HepG2 (cell line): ENCODE data around the gene RPL38. TPM values are rescaled to one million over a fixed set of nuclear protein-coding genes. Genes with fewer than 3 reads are reported as not detected.

Experiments used
- ATAC-seq: fragments of 200-7000 bp; cut with Tn5 transposase; 3 replicates; pipeline ENCODE4 v1.9.1; 2020; ENCODE audit warnings: mild to moderate bottlenecking, moderate library complexity
- BruUV-seq: library from RNA; stranded (reverse); fragments of 400-500 nt; replicated peaks from 2 replicates; lab custom pipeline; 2021; lab: Mats Ljungman, UMichigan
- CTCF ChIA-PET: fragments of 300-600 bp; formaldehyde crosslinking; extraction: SDS; loops from one replicate; lab custom pipeline; 2021; ENCODE audit warnings: low total read pairs, inconsistent platforms, low intra/inter-chr PET ratio; lab: Yijun Ruan, JAX
- POLR2A ChIA-PET: fragments of 350-600 bp; sonication (Branson Sonifier 250); formaldehyde crosslinking; loops from one replicate; lab custom pipeline; 2020; ENCODE audit warnings: antibody characterized with exemption, inconsistent platforms; lab: Yijun Ruan, JAX
- DNase-seq: peaks from one replicate; pipeline ENCODE4 v3.0.0-alpha.2; 2015; ENCODE audit warnings: low spot score
- FAIRE-seq: peaks from 3 replicates; lab custom pipeline; 2011; peaks lifted over from hg19 to GRCh38; lab: Jason Lieb, UNC
- H2AFZ ChIP-seq: one replicate; pipeline ENCODE4 v1.6.1; 2011; ENCODE audit warnings: low read length, inconsistent platforms
- H3K27ac ChIP-seq: fragments of 300-600 bp; 3 replicates; pipeline ENCODE4 v1.8.0; 2011; ENCODE audit warnings: mixed run types, mild to moderate bottlenecking, mixed read lengths, low read length, inconsistent platforms; ENCODE audit not compliant: insufficient read depth; ENCODE audit errors: extremely low read length
- H3K27me3 ChIP-seq, 2 experiments: fragments of 200-600 bp in 1 of 2; 2 replicates in 1 of 2; 3 replicates in 1 of 2; pipeline versions ENCODE4 v1.6.0 to v1.8.0; 2011; ENCODE audit warnings: low read length in 2 of 2, mild to moderate bottlenecking in 2 of 2, moderate library complexity in 2 of 2, inconsistent platforms in 1 of 2; ENCODE audit not compliant: insufficient read depth in 2 of 2, control insufficient read depth in 1 of 2
- H3K36me3 ChIP-seq, 2 experiments: fragments of 200-600 bp in 1 of 2; replicated peaks in 1 of 2; 2 replicates in 1 of 2; 3 replicates in 1 of 2; pipeline versions ENCODE4 v1.5.1 to v1.8.0; 2011; ENCODE audit warnings: low read length in 2 of 2, inconsistent platforms in 1 of 2; ENCODE audit not compliant: insufficient read depth in 2 of 2, control insufficient read depth in 1 of 2
- H3K4me1 ChIP-seq: 2 replicates; pipeline ENCODE4 v1.5.1; 2012; ENCODE audit warnings: low read length, inconsistent platforms; ENCODE audit not compliant: insufficient read depth
- H3K4me2 ChIP-seq: 2 replicates; pipeline ENCODE4 v1.6.0; 2011; ENCODE audit warnings: low read depth, low read length, inconsistent platforms
- H3K4me3 ChIP-seq, 3 experiments: fragments of 200-600 bp in 1 of 3; sonication (generic), shearing (Covaris generic) in 1 of 3; replicated peaks in 1 of 3; 2 replicates each; pipeline ENCODE4 v1.5.1; 2011 to 2016; ENCODE audit warnings: low read length in 3 of 3, inconsistent platforms in 2 of 3, low read depth in 2 of 3, mild to moderate bottlenecking in 2 of 3, control low read depth in 1 of 3, mixed read lengths in 1 of 3; ENCODE audit not compliant: insufficient read depth in 1 of 3
- H3K79me2 ChIP-seq: one replicate; pipeline ENCODE4 v1.6.1; 2011; ENCODE audit warnings: low read length, inconsistent platforms; ENCODE audit not compliant: insufficient read depth
- H3K9ac ChIP-seq: 2 replicates; pipeline ENCODE4 v1.6.0; 2011; ENCODE audit warnings: mild to moderate bottlenecking, low read depth, low read length, inconsistent platforms; ENCODE audit not compliant: insufficient read depth
- H3K9me3 ChIP-seq: 2 replicates; pipeline ENCODE4 v1.5.1; 2012; ENCODE audit warnings: mild to moderate bottlenecking, low read length
- H4K20me1 ChIP-seq: 2 replicates; pipeline ENCODE4 v1.6.0; 2011; ENCODE audit warnings: inconsistent platforms, mild to moderate bottlenecking, low read length, moderate library complexity; ENCODE audit not compliant: insufficient read depth
- HOXA3 ChIP-seq: sonication (generic); formaldehyde crosslinking; IDR thresholded peaks from 2 replicates; pipeline ENCODE4 v1.5.0; 2020; ENCODE audit warnings: missing genetic modification reagents
- KLF6 ChIP-seq: IDR thresholded peaks from 2 replicates; pipeline ENCODE4 v1.8.0; 2016; ENCODE audit warnings: missing biosample characterization, missing genetic modification reagents
- MYC ChIP-seq: sonication (generic); formaldehyde crosslinking; IDR thresholded peaks from 2 replicates; pipeline ENCODE4 v1.9.0; 2021; ENCODE audit warnings: missing genetic modification reagents, borderline replicate concordance
- NR2F6 ChIP-seq, 2 experiments: IDR thresholded peaks; 2 replicates each; pipeline ENCODE4 v1.6.1; 2016; ENCODE audit warnings: antibody characterized with exemption in 1 of 2, mild to moderate bottlenecking in 1 of 2
- SAP130 ChIP-seq: IDR thresholded peaks from 2 replicates; pipeline ENCODE4 v1.6.1; 2016; ENCODE audit warnings: low read depth
- TAF1 ChIP-seq: sonication (generic); formaldehyde crosslinking; IDR thresholded peaks from 2 replicates; pipeline ENCODE4 v1.4.0; 2020; ENCODE audit warnings: missing genetic modification reagents
- ZNF350 ChIP-seq: sonication (generic); formaldehyde crosslinking; IDR thresholded peaks from 2 replicates; pipeline ENCODE4 v1.4.0; 2020; ENCODE audit warnings: mild to moderate bottlenecking, low read depth, missing genetic modification reagents, borderline replicate concordance
- ZNF556 ChIP-seq: sonication (generic); formaldehyde crosslinking; IDR thresholded peaks from 2 replicates; pipeline ENCODE4 v1.4.0; 2020; ENCODE audit warnings: mild to moderate bottlenecking, missing genetic modification reagents, borderline replicate concordance
- ZNF724P ChIP-seq: sonication (generic); formaldehyde crosslinking; IDR thresholded peaks from 2 replicates; pipeline ENCODE4 v1.8.0; 2022; ENCODE audit warnings: missing genetic modification reagents, borderline replicate concordance
- WGBS: methylation state at CpG from one replicate; pipeline ENCODE4 v1.1.6; 2017; ENCODE audit warnings: low lambda C conversion rate; 5-methylcytosine and 5-hydroxymethylcytosine counted together
- in situ Hi-C: cut with HindIII; loops from 2 replicates; pipeline ENCODE4 v1.10.0; 2017; ENCODE audit warnings: low pct_unique_long_range_greater_than_20kb; ENCODE audit not compliant: extremely low pct_ligation_motif_present
- intact Hi-C: fragments of 100-400 bp; cut with micrococcal nuclease; formaldehyde crosslinking; loops from one replicate; pipeline ENCODE4 v1.10.0; 2022; ENCODE audit not compliant: unreplicated experiment
- polyA plus RNA-seq, 8 experiments: library from polyadenylated mRNA; depleted of rRNA in 3 of 8; stranded (reverse) in 7 of 8; unstranded in 1 of 8; fragments of >200 nt; fragmentation: Illumina TruSeq in 4 of 8; extraction: Trizol in 4 of 8; gene quantifications; 2 replicates each; pipeline versions ENCODE4 v1.2.1 to v1.2.3, GENCODE V29; 2011 to 2016; ENCODE audit warnings: low read depth in 4 of 8, missing spikeins in 1 of 8, mixed read lengths in 1 of 8; ENCODE audit not compliant: insufficient read depth in 1 of 8
- total RNA-seq, 5 experiments: library from RNA; depleted of rRNA; stranded (reverse); fragments of >200 nt; fragmentation: Illumina TruSeq; extraction: Trizol; gene quantifications; 2 replicates each; pipeline ENCODE4 v1.2.3, GENCODE V29; 2016; ENCODE audit warnings: low read depth in 1 of 5
- TF ChIP-seq, protein P1 (sequence below): sonication (generic); formaldehyde crosslinking; IDR thresholded peaks from 2 replicates; pipeline ENCODE4 v1.8.1; 2022; ENCODE audit warnings: low read depth, mild to moderate bottlenecking, missing genetic modification reagents
- TF ChIP-seq, protein P2 (sequence below): sonication (generic); formaldehyde crosslinking; IDR thresholded peaks from 2 replicates; pipeline ENCODE4 v1.4.0; 2020; ENCODE audit warnings: missing genetic modification reagents, mild to moderate bottlenecking, borderline replicate concordance
- TF ChIP-seq, protein P3 (sequence below): sonication (generic); formaldehyde crosslinking; conservative IDR thresholded peaks from 2 replicates; pipeline ENCODE4 v1.4.0; 2020; ENCODE audit warnings: missing genetic modification reagents
- TF ChIP-seq, protein P4 (sequence below): sonication (generic); formaldehyde crosslinking; IDR thresholded peaks from 2 replicates; pipeline ENCODE4 v1.4.0; 2020; ENCODE audit warnings: missing genetic modification reagents

RPL38 gene
- total and polyA plus RNA-seq, 2 of the 13 experiments (the other 11 are each of a cell fraction or from before 2014, with no cell fraction given), result 2,370 to 2,372 TPM

DNA sequence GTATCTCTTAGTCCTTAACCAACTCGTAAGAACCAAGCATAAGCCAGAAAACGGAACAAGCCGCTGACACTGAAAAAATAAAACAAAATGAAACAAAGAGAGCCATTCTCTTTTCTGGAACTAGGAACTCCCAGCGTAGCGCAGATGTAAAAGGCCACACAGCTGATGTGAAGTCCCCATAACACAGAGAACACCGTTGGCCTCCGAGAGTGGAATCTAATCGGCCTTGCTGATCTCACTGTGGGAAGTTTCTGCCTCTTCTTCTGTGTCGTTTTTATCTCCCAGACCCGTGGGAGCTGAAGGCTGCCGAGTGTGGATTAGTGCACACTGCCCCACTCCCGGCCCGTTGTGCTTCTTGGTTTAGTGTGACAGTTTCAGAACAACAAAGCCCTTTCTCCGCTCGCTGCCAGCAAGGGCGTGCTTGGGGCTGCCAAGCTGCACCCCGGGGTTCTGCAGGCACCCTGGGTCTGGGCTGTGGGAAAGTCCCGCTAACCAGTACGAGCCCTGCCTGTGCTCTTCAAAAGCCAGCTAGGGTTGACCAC, 31.6 kb downstream of the RPL38 start (continued):
- TF ChIP-seq, protein P1, sequence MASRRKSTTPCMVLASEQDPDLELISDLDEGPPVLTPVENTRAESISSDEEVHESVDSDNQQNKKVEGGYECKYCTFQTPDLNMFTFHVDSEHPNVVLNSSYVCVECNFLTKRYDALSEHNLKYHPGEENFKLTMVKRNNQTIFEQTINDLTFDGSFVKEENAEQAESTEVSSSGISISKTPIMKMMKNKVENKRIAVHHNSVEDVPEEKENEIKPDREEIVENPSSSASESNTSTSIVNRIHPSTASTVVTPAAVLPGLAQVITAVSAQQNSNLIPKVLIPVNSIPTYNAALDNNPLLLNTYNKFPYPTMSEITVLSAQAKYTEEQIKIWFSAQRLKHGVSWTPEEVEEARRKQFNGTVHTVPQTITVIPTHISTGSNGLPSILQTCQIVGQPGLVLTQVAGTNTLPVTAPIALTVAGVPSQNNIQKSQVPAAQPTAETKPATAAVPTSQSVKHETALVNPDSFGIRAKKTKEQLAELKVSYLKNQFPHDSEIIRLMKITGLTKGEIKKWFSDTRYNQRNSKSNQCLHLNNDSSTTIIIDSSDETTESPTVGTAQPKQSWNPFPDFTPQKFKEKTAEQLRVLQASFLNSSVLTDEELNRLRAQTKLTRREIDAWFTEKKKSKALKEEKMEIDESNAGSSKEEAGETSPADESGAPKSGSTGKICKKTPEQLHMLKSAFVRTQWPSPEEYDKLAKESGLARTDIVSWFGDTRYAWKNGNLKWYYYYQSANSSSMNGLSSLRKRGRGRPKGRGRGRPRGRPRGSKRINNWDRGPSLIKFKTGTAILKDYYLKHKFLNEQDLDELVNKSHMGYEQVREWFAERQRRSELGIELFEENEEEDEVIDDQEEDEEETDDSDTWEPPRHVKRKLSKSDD (CRISPR knock-in tag), result no peak
- TF ChIP-seq, all 625 proteins: peak for 0

DNA sequence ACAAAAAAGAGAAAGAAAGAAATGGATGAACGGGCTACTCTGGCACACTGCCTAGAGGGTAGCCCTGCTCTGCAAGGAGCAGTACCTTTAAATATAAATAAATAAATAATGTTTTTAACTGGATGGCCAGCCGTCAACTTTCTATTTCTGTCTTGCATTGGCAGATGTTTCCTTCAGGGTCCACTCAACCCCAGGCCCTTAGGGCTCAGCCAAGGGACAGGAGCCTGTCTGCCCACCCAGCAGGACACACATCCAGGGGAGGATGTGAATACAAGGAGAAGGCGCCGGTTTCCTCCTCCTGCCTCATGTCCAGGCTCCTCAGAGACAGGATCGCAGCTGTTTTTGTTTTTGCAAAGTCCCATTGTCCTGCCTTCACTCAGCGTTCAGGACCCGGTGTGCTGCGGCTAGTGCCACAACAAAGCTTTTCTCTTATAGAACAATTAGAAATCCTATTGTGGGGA, 32.5 kb downstream of the RPL38 start:
- BruUV-seq, result no TSS peak
- no peak for ATAC-seq
- TF ChIP-seq SAP130 (CRISPR knock-in tag) (no peak), ZNF724P (CRISPR knock-in tag) (no peak), NR2F6 (IDR thresholded peaks at IDR 0.05) (no peak), NR2F6 (CRISPR knock-in tag; IDR thresholded peaks at IDR 0.05) (no peak), KLF6 (CRISPR knock-in tag) (no peak), HOXA3 (no peak), ZNF556 (no peak), MYC (CRISPR knock-in tag) (no peak), ZNF350 (CRISPR knock-in tag) (no peak), TAF1 (no peak)
- TF ChIP-seq, protein P2, sequence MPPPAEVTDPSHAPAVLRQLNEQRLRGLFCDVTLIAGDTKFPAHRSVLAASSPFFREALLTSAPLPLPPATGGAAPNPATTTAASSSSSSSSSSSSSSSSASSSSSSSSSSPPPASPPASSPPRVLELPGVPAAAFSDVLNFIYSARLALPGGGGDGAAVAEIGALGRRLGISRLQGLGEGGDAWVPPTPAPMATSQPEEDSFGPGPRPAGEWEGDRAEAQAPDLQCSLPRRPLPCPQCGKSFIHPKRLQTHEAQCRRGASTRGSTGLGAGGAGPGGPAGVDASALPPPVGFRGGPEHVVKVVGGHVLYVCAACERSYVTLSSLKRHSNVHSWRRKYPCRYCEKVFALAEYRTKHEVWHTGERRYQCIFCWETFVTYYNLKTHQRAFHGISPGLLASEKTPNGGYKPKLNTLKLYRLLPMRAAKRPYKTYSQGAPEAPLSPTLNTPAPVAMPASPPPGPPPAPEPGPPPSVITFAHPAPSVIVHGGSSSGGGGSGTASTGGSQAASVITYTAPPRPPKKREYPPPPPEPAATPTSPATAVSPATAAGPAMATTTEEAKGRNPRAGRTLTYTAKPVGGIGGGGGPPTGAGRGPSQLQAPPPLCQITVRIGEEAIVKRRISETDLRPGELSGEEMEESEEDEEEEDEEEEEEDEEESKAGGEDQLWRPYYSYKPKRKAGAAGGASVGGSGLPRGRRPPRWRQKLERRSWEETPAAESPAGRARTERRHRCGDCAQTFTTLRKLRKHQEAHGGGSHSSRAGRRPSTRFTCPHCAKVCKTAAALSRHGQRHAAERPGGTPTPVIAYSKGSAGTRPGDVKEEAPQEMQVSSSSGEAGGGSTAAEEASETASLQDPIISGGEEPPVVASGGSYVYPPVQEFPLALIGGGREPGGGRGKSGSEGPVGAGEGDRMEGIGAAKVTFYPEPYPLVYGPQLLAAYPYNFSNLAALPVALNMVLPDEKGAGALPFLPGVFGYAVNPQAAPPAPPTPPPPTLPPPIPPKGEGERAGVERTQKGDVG (CRISPR knock-in tag), result no peak
- TF ChIP-seq, protein P3, sequence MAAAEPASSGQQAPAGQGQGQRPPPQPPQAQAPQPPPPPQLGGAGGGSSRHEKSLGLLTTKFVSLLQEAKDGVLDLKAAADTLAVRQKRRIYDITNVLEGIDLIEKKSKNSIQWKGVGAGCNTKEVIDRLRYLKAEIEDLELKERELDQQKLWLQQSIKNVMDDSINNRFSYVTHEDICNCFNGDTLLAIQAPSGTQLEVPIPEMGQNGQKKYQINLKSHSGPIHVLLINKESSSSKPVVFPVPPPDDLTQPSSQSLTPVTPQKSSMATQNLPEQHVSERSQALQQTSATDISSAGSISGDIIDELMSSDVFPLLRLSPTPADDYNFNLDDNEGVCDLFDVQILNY (CRISPR knock-in tag), result no peak
- TF ChIP-seq, protein P4, sequence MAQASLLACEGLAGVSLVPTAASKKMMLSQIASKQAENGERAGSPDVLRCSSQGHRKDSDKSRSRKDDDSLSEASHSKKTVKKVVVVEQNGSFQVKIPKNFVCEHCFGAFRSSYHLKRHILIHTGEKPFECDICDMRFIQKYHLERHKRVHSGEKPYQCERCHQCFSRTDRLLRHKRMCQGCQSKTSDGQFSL, result no peak
- H4K20me1 ChIP-seq, result no peaks in the 10 kb centered on the region; the same call in 1 of the 2 replicates
- in situ Hi-C loops, result no loop called here
- H3K79me2 ChIP-seq, result no peaks in the 10 kb centered on the region
- peaks cover 2 to 3% of the 10 kb centered on the region in 2 experiments; a peak in 1 of 5 replicates for H3K27me3 ChIP-seq
- no peaks in the 10 kb centered on the region for H3K4me1 ChIP-seq
- no peak overlapping the region for H3K4me2 ChIP-seq
- no peaks in the 10 kb centered on the region for H3K36me3 ChIP-seq
- H3K27ac ChIP-seq, result no peak overlapping the region
- H3K4me3 ChIP-seq, result no peak overlapping the region
- intact Hi-C loops, result no loop called here
- H3K9ac ChIP-seq, result no peak overlapping the region
- H3K9me3 ChIP-seq, result no peaks in the 10 kb centered on the region
- ChIA-PET CTCF (no interaction called here), POLR2A (no interaction called here)
- no peak for FAIRE-seq
- H2AFZ ChIP-seq, result no peak overlapping the region
- DNase-seq, result no peak
- 83% methylated on average over 8 of the region's 8 CpGs for WGBS
